GM21717 (cell line): ENCODE results near the gene RHBDL3.

ENCODE experiments used
- ATAC-seq: cut with Tn5 transposase; IDR thresholded peaks from one replicate; pipeline ENCODE4 v1.9.1; 2021; ENCODE audit warnings: mild to moderate bottlenecking, moderate library complexity; ENCODE audit not compliant: unreplicated experiment

Gene RHBDL3

DNA sequence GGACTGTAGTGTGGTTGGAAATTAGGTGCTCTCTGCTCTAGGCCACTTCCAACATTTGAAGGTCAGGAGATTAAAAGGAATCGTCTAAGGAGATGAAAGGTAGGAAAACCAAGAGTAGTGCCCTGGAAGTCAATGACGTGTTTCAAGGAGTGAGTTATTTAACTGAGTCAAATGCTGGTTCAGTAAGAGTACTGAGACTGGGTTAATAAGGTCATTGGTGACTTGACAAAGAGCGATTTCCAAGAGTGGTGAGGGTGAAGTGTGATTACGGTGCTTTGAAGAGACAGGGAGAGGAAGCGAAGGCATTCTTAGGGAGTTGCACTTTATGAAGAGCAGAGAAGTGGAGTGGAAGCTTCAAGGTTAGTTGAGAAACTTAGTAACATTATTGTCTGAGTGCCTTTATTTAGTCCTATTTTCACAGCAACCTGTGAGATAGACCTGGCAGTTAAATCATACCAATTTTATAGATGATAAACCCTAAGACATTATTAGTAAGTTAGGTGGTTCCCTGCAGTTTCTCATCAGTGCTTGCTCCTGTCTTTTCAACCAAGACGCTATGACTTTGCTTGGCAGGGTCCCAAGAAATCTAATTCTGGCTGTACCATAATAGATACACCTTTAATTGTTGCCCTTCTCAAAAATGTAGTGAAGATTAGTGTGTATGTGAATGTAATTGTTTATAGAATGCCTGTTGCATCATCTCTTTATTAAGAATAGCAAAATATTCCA lies 90.2 kb downstream of the RHBDL3 start:
- ATAC-seq = no peak

DNA sequence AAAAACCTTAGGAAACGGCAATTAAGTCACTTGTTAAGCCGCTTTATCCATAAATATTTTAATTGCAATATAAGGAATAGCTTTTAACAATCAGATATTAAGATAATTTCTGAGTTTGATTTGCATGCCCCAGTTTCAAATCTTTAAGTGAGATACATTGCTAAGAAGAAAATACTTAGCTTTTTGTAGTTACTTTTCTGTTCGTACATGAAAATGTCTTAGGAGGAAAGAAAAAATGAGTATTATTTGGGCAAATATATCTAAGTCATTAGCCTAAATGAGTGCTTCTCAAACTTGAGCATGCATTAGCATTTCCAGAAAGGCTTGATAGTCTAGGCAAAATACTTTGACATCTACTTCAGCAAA lies 90.7 kb downstream of the RHBDL3 start:
- no peak for ATAC-seq

DNA sequence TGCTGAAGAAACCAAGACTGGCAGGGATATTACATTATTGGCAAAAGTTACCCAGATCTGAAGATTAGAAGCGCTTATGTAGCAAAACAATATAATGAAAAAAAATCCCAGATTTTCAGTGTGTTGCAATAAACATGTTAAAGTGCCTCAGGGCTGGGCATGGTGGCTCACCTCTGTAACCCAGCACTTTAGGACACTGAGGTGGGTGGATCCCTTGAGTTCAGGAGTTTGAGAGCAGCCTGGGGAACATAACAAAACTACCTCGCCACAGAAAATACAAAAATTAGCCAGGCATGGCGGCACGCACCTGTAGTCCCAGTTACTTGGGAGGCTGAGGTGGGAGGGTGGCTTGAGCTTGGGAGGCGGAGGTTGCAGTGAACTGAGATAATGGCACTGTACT lies 91.1 kb downstream of the RHBDL3 start:
- ATAC-seq = no peak

DNA sequence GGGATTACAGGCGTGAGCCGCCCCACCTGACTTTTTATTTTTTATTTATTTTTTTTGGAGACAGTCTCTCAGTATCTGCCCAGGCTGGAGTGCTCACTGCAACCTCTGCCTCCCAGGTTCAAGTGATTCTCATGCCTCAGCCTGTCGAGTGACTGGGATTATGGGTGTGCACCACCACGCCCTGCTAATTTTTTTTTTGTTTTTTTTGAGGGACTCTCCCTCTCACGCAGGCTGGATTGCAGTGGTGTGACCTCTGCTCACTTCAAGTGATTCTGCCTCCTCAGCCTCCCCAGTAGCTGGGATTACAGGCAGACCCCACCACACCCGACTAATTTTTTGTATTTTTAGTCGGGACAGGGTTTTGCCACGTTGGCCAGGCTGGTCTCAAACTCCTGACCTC lies 92.0 kb downstream of the RHBDL3 start:
- ATAC-seq = no peak

DNA sequence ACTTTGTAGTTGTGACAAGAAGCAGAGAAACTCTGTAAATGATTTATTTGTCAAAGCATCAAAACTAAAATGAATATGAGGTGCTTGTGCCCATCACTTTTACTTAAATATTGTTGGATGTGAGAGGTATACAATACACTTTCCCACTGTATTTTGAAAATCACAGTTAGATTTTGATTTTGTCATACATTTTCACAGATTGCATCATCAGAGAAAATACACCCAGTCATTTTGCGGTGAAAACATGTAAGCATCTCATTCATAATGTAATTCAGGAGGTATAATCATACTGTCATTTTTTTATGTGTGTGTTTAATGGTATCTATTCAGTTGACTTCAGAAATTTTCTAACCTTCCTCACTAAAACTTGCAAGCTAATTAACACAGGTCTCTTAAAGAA lies 95.6 kb downstream of the RHBDL3 start:
- ATAC-seq = no peak

DNA sequence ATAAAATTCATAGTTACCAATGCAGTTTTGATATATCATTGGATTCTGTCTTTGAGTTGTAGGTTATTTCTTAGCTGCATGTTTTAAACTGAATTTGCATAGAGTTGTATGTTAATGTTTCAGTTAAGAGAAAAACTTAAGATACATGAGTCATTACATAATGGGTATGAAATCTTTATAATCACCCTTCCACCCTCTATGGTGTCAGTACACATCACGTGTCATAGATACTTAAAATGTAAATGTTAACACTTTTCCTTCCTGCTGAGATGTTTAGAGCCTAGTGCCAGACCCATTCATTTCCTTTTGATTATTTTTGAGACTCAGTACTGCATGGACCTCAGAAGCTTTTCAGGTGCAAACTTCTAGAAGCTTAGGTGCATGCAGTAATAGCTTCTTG lies 104.8 kb downstream of the RHBDL3 start:
- ATAC-seq = no peak
